DND-41 (cell line): ENCODE results near the gene COQ2.

ENCODE experiments used
- ATAC-seq: fragments of 200-7000 bp; cut with Tn5 transposase; 3 replicates; pipeline ENCODE4 v1.9.1; 2021; ENCODE audit warnings: low read depth; ENCODE audit not compliant: insufficient read depth
- DNase-seq: peaks from one replicate; pipeline ENCODE4 v3.0.0-alpha.2; 2020
- H2AFZ ChIP-seq: 2 replicates; pipeline ENCODE4 v1.6.0; 2012; ENCODE audit warnings: low read depth, low read length
- H3K27ac ChIP-seq: 2 replicates; pipeline ENCODE4 v1.5.1; 2012; ENCODE audit warnings: low read length, inconsistent platforms
- H3K27me3 ChIP-seq: fragments of 200-600 bp; sonication (generic); 2 replicates; pipeline ENCODE4 v1.6.0; 2012; ENCODE audit warnings: low read length, mild to moderate bottlenecking, inconsistent platforms; ENCODE audit not compliant: insufficient read depth, poor library complexity
- H3K36me3 ChIP-seq: 2 replicates; pipeline ENCODE4 v1.5.1; 2012; ENCODE audit warnings: low read length, inconsistent platforms; ENCODE audit not compliant: insufficient read depth
- H3K4me1 ChIP-seq: 2 replicates; pipeline ENCODE4 v1.5.1; 2012; ENCODE audit warnings: mild to moderate bottlenecking, low read length; ENCODE audit not compliant: insufficient read depth
- H3K4me2 ChIP-seq: 2 replicates; pipeline ENCODE4 v1.6.0; 2012; ENCODE audit warnings: mild to moderate bottlenecking, moderate library complexity, low read length, inconsistent platforms; ENCODE audit not compliant: insufficient read depth
- H3K4me3 ChIP-seq, 2 experiments: fragments of 200-600 bp in 1 of 2; shearing (Covaris generic) in 1 of 2; 2 replicates each; pipeline ENCODE4 v1.5.1; 2012 to 2016; ENCODE audit warnings: inconsistent platforms in 2 of 2, low read length in 2 of 2, mild to moderate bottlenecking in 2 of 2, low read depth in 1 of 2, moderate library complexity in 1 of 2
- H3K79me2 ChIP-seq: 2 replicates; pipeline ENCODE4 v1.6.0; 2012; ENCODE audit warnings: low read length, inconsistent platforms; ENCODE audit not compliant: insufficient read depth
- H3K9ac ChIP-seq: 2 replicates; pipeline ENCODE4 v1.6.0; 2012; ENCODE audit warnings: low read depth, mild to moderate bottlenecking, inconsistent platforms, low read length, moderate library complexity
- H3K9me3 ChIP-seq: 2 replicates; pipeline ENCODE4 v1.5.1; 2012; ENCODE audit warnings: low read length, moderate library complexity, mild to moderate bottlenecking, inconsistent platforms; ENCODE audit not compliant: insufficient read depth, severe bottlenecking
- H4K20me1 ChIP-seq: 2 replicates; pipeline ENCODE4 v1.6.0; 2012; ENCODE audit warnings: low read length; ENCODE audit not compliant: insufficient read depth
- CTCF ChIP-seq: IDR thresholded peaks from 2 replicates; pipeline ENCODE4 v1.5.1; 2012; ENCODE audit warnings: borderline replicate concordance, low read length, moderate library complexity, mild to moderate bottlenecking; ENCODE audit not compliant: poor library complexity, severe bottlenecking; ENCODE audit errors: extremely low read depth
- EZH2 ChIP-seq: IDR thresholded peaks from 3 replicates; pipeline ENCODE4 v1.6.1; 2012; ENCODE audit warnings: borderline replicate concordance, low read depth, mild to moderate bottlenecking, moderate library complexity, low read length, inconsistent platforms; ENCODE audit not compliant: severe bottlenecking

Gene COQ2

GRCh38 chr4:83224502-83225197, 59.9 kb downstream of the COQ2 start:
- Histone ChIP-seq H3K4me2 (no peak overlapping the region), H3K9ac (no peak overlapping the region), H3K79me2 (no peaks in the 10 kb centered on the region), H3K27me3 (no peaks in the 10 kb centered on the region), H3K4me1 (peaks cover 4% of the 10 kb centered on the region), H3K9me3 (no peaks in the 10 kb centered on the region), H3K36me3 (no peaks in the 10 kb centered on the region), H4K20me1 (no peaks in the 10 kb centered on the region), H3K4me3 (no peak overlapping the region), H3K27ac (no peak overlapping the region), H2AFZ (no peak overlapping the region)
- DNase-seq (no peak), ATAC-seq (no peak)
- no peak for TF ChIP-seq EZH2
- no peak for TF ChIP-seq CTCF

GRCh38 chr4:83223781-83224180, 60.8 kb downstream of the COQ2 start:
- Histone ChIP-seq H3K36me3 (no peaks in the 10 kb centered on the region), H3K9me3 (no peaks in the 10 kb centered on the region), H3K9ac (no peak overlapping the region), H4K20me1 (no peaks in the 10 kb centered on the region), H3K4me3 (no peak overlapping the region), H2AFZ (no peak overlapping the region), H3K27me3 (no peaks in the 10 kb centered on the region), H3K4me2 (no peak overlapping the region), H3K79me2 (no peaks in the 10 kb centered on the region), H3K4me1 (peaks cover 12% of the 10 kb centered on the region), H3K27ac (no peak overlapping the region)
- TF ChIP-seq CTCF (no peak), EZH2 (no peak)
- no peak for ATAC-seq
- DNase-seq: no peak

GRCh38 chr4:83221897-83222441, 62.6 kb downstream of the COQ2 start:
- no peak overlapping the region for H3K4me3 ChIP-seq
- H3K9me3 ChIP-seq: no peaks in the 10 kb centered on the region
- H3K4me1 ChIP-seq: peaks cover 31% of the 10 kb centered on the region
- no peak for DNase-seq
- no peak overlapping the region for H3K4me2 ChIP-seq
- H3K79me2 ChIP-seq: no peaks in the 10 kb centered on the region
- no peaks in the 10 kb centered on the region for H3K27me3 ChIP-seq
- no peak for ATAC-seq
- H2AFZ ChIP-seq: no peak overlapping the region
- no peaks in the 10 kb centered on the region for H3K36me3 ChIP-seq
- no peaks in the 10 kb centered on the region for H4K20me1 ChIP-seq
- H3K9ac ChIP-seq: no peak overlapping the region
- TF ChIP-seq CTCF: no peak
- no peak overlapping the region for H3K27ac ChIP-seq
